ENCODE results near the gene BCR. TPM values are rescaled to one million over a fixed set of nuclear protein-coding genes. Genes with fewer than 3 reads are reported as not detected.

Gene BCR
- total RNA-seq, 1 donor from 2014 or later = 78.3 TPM

- Histone ChIP-seq H3K27me3 (no peaks in the 10 kb centered on the region), H3K9me3 (no peaks in the 10 kb centered on the region), H3K36me3 (no peaks in the 10 kb centered on the region), H3K4me3 (no peak overlapping the region), H3K27ac (peak overlapping the region; percentile 24), H3K4me1 (peaks cover 22% of the 10 kb centered on the region)
- intact Hi-C loops (cut with DNase I) = no loop called here
- TF ChIP-seq, protein P1, sequence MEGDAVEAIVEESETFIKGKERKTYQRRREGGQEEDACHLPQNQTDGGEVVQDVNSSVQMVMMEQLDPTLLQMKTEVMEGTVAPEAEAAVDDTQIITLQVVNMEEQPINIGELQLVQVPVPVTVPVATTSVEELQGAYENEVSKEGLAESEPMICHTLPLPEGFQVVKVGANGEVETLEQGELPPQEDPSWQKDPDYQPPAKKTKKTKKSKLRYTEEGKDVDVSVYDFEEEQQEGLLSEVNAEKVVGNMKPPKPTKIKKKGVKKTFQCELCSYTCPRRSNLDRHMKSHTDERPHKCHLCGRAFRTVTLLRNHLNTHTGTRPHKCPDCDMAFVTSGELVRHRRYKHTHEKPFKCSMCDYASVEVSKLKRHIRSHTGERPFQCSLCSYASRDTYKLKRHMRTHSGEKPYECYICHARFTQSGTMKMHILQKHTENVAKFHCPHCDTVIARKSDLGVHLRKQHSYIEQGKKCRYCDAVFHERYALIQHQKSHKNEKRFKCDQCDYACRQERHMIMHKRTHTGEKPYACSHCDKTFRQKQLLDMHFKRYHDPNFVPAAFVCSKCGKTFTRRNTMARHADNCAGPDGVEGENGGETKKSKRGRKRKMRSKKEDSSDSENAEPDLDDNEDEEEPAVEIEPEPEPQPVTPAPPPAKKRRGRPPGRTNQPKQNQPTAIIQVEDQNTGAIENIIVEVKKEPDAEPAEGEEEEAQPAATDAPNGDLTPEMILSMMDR (IDR thresholded peaks at IDR 0.05) = no peak
- DNase-seq (no peak), ATAC-seq (peak; percentile 20)
These were observed 32.5 kb upstream of the BCR start for GRCh38 chr22:23147617-23148387.

DNA sequence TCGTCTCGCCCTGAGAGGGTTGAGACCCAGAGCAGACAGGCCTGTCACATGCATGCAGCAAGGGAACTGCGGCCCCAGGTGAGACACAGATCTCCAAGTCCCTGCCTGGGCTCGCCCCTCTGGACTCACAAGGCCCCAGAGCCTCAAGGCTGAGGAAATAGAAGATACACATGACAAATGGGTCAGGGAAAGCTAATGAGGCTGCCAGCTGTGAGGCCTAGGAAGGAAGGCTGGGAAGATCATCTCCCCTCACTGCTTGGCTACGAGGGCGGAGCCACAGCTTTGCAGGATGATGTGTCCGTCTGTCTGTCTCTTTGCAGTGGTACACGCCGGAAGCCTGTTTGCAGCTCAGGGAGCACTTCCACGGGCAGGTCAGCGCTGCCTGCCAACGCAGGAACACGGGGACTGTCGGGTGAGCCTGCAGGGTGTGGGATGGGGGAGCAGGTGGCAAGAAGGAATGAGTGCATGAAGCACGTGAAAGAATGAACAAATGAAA, 30.5 kb upstream of the BCR start:
- TF ChIP-seq, protein P1 (IDR thresholded peaks at IDR 0.05) = no peak
- no peaks in the 10 kb centered on the region for H3K36me3 ChIP-seq
- no peak for DNase-seq

DNA sequence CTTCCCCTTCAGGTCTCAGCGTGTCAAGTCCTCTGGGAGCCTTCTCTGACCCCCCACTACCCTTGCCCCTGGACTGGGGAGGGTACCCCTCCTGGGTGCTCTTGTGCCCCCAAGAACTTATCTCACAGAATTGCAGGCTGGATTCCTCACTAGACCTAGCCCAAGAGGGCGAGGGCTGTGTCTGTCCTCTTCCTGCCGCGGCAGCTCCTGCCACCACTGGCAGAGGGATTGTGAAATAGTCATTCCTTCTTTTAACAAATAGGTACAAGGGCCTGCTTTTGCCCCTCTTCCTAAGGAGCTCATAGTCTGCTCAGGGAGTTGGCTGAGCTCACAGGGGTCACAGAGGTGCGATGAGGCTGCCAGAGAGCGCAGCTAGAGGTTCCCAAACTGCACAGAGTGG, 29.5 kb upstream of the BCR start:
- Histone ChIP-seq H3K9me3 (no peaks in the 10 kb centered on the region), H3K4me3 (no peak overlapping the region), H3K4me1 (peaks cover 24% of the 10 kb centered on the region), H3K27ac (no peak overlapping the region), H3K36me3 (no peaks in the 10 kb centered on the region), H3K27me3 (no peaks in the 10 kb centered on the region)
- ATAC-seq (peak; percentile 14), DNase-seq (no peak)
- TF ChIP-seq, protein P1 (IDR thresholded peaks at IDR 0.05) = no peak
- intact Hi-C loops (cut with DNase I) = no loop called here

More for the DNA sequence above, 30.5 kb upstream of the BCR start:
- Histone ChIP-seq H3K27ac (no peak overlapping the region), H3K4me1 (peaks cover 30% of the 10 kb centered on the region), H3K4me3 (no peak overlapping the region), H3K9me3 (no peaks in the 10 kb centered on the region), H3K27me3 (no peaks in the 10 kb centered on the region)
- intact Hi-C loops (cut with DNase I) = no loop called here
- no peak for ATAC-seq

DNA sequence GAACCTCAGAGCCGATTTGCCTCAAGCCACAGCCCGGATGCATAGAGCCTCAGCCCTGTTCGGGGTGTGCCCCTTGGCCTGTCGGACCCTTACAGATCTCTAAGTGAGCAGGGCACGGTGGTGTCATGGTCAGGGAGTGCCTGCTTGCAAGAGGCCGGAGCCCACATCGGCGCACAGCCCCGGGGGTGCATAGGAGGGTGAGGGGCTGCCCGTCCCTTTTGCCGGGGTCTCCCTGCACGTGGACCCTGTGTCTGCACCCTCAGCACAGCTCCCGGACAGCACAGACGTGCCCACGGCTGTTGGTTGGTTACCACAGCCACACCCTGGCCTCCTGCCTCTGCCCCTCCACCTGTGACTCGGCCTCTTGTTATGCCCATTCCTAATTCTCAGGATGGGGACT, 28.5 kb upstream of the BCR start:
- H3K4me1 ChIP-seq = peaks cover 26% of the 10 kb centered on the region
- H3K27ac ChIP-seq = no peak overlapping the region
- TF ChIP-seq, protein P1 (IDR thresholded peaks at IDR 0.05) = no peak
- intact Hi-C loops (cut with DNase I) = no loop called here
- H3K27me3 ChIP-seq = no peaks in the 10 kb centered on the region
- no peaks in the 10 kb centered on the region for H3K9me3 ChIP-seq
- no peaks in the 10 kb centered on the region for H3K36me3 ChIP-seq
- H3K4me3 ChIP-seq = no peak overlapping the region
- ATAC-seq = no peak
- no peak for DNase-seq

DNA sequence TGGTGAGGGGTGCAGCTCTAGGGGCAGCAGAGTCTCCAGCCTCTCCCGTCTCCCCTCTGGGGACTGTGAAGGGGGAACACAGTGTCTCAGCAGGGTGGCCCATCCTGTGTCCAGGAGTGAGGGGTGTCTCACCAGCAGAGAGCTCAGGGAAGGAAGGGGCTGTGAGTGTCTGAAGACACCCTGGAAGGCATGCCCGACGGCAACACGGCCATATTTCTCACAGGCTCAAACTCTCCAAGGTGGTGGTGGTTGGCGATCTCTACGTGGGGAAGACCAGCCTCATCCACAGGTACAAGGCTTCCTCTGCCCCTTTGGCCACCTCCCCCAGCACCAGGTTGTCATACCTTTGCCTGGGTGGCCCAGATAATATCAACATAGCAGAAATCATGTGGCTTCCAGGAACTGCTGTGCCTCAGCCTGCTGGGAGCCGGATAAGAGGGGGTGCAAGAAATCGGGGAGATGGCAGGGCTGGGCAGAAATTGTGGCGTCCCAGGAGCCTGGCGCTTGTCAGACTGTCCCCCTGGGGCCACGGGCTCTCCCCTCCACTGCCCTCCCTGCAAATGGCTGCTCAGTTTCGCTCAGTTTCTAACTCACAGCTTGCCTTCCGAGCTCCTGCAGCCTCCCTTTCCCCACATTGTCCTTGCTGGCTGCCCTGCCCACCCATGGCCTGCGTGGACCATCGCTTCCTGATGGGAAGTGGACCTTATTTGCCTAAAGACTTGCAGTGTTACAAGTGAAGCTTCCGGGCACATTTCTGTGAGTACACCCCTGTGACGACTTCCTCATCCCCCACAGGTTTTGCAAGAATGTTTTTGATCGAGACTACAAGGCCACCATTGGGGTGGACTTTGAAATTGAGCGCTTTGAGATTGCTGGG, 27.8 kb upstream of the BCR start:
- Histone ChIP-seq H3K27me3 (no peaks in the 10 kb centered on the region), H3K4me1 (peaks cover 22% of the 10 kb centered on the region), H3K27ac (peak overlapping the region; percentile 18), H3K9me3 (no peaks in the 10 kb centered on the region), H3K36me3 (no peaks in the 10 kb centered on the region), H3K4me3 (no peak overlapping the region)
- no peak for DNase-seq
- peak; percentile 25 for ATAC-seq
- intact Hi-C loops (cut with DNase I) = no loop called here
- TF ChIP-seq, protein P1 (IDR thresholded peaks at IDR 0.05) = no peak

All from upper lobe of right lung (tissue), 1 donor.